Measurements from ENCODE around the gene LRRC4B. TPM values are rescaled to one million over a fixed set of nuclear protein-coding genes. Genes with fewer than 3 reads are reported as not detected.

LRRC4B gene
- total RNA-seq, 6 donors from 2014 or later = 0.69 to 5.1 (median 1.7) TPM

- ATAC-seq (ENCODE audit: low FRiP score in 2 of 2) (no peak), DNase-seq (no peak)
- Histone ChIP-seq H3K27ac (no peak overlapping the region), H3K36me3 (no peaks in the 10 kb centered on the region), H3K27me3 (no peaks in the 10 kb centered on the region), H3K4me3 (no peak overlapping the region), H3K4me1 (peaks cover 5 to 14% (median 7%) of the 10 kb centered on the region in 4 donors), H3K9me3 (no peaks in the 10 kb centered on the region)
- WGBS, 2 donors = 81 to 83% methylated on average over 5 to 8 of the region's 11 CpGs
- no peak for TF ChIP-seq POLR2AphosphoS5 (IDR thresholded peaks at IDR 0.05)
- TF ChIP-seq POLR2A (IDR thresholded peaks at IDR 0.05) = no peak
- no peak for TF ChIP-seq CTCF (IDR thresholded peaks at IDR 0.05)
- TF ChIP-seq EP300 (IDR thresholded peaks at IDR 0.05) = no peak
These were observed 53.1 kb downstream of the LRRC4B start for GRCh38 chr19:50515168-50515561.

GRCh38 chr19:50514346-50515167, 53.7 kb downstream of the LRRC4B start:
- peaks cover 8 to 16% (median 10%) of the 10 kb centered on the region in 4 donors for H3K4me1 ChIP-seq
- no peak overlapping the region for H3K27ac ChIP-seq
- 40 to 47% methylated on average over 33 to 36 of the region's 38 CpGs for WGBS, 2 donors
- no peak overlapping the region for H3K4me3 ChIP-seq
- no peak for TF ChIP-seq CTCF (IDR thresholded peaks at IDR 0.05)
- TF ChIP-seq EP300 (IDR thresholded peaks at IDR 0.05) = no peak
- no peak for TF ChIP-seq POLR2AphosphoS5 (IDR thresholded peaks at IDR 0.05)
- no peak for TF ChIP-seq POLR2A (IDR thresholded peaks at IDR 0.05)
- H3K9me3 ChIP-seq = no peaks in the 10 kb centered on the region
- ATAC-seq (ENCODE audit: low FRiP score in 2 of 2) (no peak), DNase-seq (no peak)
- no peaks in the 10 kb centered on the region for H3K27me3 ChIP-seq
- H3K36me3 ChIP-seq = no peaks in the 10 kb centered on the region

GRCh38 chr19:50513746-50514345, 54.4 kb downstream of the LRRC4B start, which contains the start of gene ASPDH:
TSS of gene ASPDH (minus strand) at chr19:50513913. CDS start at chr19:50513823, 90 bp downstream.
- H3K4me1 ChIP-seq = peaks cover 8 to 16% (median 10%) of the 10 kb centered on the region in 4 donors
- no peak for ATAC-seq (ENCODE audit: low FRiP score in 2 of 2)
- peak in 1 of 2 donors; percentile 78 for DNase-seq

GRCh38 chr19:50512999-50513745, 55.1 kb downstream of the LRRC4B start:
- TF ChIP-seq POLR2A (IDR thresholded peaks at IDR 0.05) (no peak), CTCF (IDR thresholded peaks at IDR 0.05) (no peak), EP300 (IDR thresholded peaks at IDR 0.05) (no peak), POLR2AphosphoS5 (IDR thresholded peaks at IDR 0.05) (no peak)
- H3K4me3 ChIP-seq = no peak overlapping the region
- DNase-seq (no peak), ATAC-seq (ENCODE audit: low FRiP score in 2 of 2) (no peak)
- no peaks in the 10 kb centered on the region for H3K36me3 ChIP-seq
- no peak overlapping the region for H3K27ac ChIP-seq
- H3K4me1 ChIP-seq = peaks cover 8 to 16% (median 10%) of the 10 kb centered on the region in 4 donors
- no peaks in the 10 kb centered on the region for H3K9me3 ChIP-seq
- 65 to 67% methylated on average over 12 of the region's 12 CpGs for WGBS, 2 donors
- no peaks in the 10 kb centered on the region for H3K27me3 ChIP-seq

More at GRCh38 chr19:50513746-50514345, 54.4 kb downstream of the LRRC4B start, which contains the start of gene ASPDH:
- no peaks in the 10 kb centered on the region for H3K27me3 ChIP-seq
- no peaks in the 10 kb centered on the region for H3K9me3 ChIP-seq
- no peak within 1 kb of the TSS for H3K4me3 ChIP-seq
- H3K36me3 ChIP-seq = no peaks in the 10 kb centered on the region
- no peak within 1 kb of the TSS for H3K27ac ChIP-seq
- WGBS, 2 donors = 41 to 51% methylated on average over 14 to 22 of the region's 22 CpGs
- TF ChIP-seq EP300 (IDR thresholded peaks at IDR 0.05) = no peak
- TF ChIP-seq CTCF (IDR thresholded peaks at IDR 0.05) = no peak
- TF ChIP-seq POLR2A (IDR thresholded peaks at IDR 0.05) = no peak
- TF ChIP-seq POLR2AphosphoS5 (IDR thresholded peaks at IDR 0.05) = no peak

Data from upper lobe of left lung (tissue), 6 donors.